Astrocyte (in vitro differentiated cells and primary cell): Measurements from ENCODE around the gene CCDC194.

Experiments
- CTCF ChIP-seq: IDR thresholded peaks from 2 replicates; pipeline ENCODE4 v1.5.1; 2011; ENCODE audit warnings: low read depth, mild to moderate bottlenecking, inconsistent platforms, low read length, moderate library complexity; ENCODE audit not compliant: insufficient read depth
- EZH2 ChIP-seq: IDR thresholded peaks from 2 replicates; pipeline ENCODE4 v1.6.1; 2012; ENCODE audit warnings: mild to moderate bottlenecking, low read length, inconsistent platforms; ENCODE audit not compliant: insufficient read depth

DNA sequence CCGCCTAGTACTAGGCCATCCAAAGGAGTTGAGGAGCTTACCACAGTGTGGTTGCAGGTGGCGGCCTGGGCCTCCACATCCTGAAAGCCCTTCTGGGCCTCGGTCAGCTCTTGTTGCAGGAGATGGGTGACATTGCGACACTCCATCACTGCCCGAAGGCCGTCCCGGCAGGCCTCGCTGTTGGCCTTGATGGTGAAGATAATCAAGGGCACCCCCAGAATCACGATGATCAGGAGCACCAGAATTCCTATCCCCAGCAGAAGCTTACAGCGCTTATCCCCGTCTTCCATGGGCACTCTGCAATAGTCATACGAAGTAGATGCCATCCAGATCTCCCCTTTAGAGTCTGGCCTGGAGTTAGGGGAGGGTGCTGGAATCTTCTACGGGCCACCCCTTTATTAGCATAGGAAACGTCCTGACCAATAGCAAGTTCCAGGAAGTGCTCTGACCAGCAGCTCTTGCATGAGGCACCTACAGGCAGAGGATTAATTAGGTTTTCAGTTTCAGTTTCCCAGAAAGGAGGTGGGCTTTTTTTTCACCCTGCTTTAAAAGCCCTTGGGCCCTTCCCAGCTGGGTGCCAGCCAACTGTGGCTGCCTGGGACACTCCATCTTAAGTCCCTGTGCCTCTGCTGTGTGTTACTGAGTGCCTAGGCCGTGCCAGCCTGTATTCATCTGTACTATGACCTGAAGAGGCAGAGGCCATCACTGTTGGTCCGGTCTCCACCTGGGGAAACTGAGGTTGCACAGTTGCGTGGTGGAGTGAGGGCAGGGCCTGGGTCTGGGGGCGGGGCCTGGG lies 11.5 kb upstream of the CCDC194 start, which contains the start of gene BST2:
- TF ChIP-seq CTCF (no peak), EZH2 (no peak)
